ENCODE measurements around the gene UVRAG.
A peak's percentile ranks its signal among the peaks of the same experiment; 100 is the strongest.

The UVRAG gene

DNA sequence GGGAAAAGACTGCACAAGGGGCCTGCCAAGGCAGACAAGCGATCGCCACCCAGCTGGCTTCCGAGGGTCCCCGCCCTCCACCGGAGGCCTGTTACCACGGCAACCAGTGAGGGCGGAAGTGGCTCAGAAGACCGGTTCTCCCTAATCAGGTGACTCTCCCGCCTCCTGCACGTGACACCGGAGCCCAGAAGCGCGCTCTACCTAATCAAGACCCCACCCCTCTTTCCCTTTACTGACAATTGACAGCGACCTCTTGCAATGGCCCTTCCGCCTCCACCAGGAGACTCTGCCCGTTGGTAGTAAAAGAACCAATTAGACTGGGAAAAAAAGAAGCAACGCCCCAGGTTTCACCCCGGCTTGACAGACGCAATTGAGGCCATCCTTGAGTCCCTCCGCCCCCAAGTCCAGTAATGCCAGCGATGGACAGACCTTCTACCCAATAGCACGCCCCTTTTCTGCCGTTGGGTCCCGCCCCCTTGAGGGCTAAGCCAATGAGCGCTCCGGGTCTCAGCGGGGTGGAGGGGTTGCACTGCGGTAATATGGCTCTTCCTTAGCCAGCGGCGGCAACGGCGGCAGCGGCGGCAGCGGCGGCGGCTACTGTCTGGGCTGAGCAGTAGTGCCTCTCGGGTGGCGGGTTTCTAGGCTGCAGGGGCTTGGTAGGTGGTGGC, at the start of gene UVRAG:
Gene UVRAG (plus strand): TSS at position 534 of the 668 bp plus-strand sequence. CDS start 198 bp downstream, outside the sequence.
- peak; percentile 96 to 98 for DNase-seq

DNA sequence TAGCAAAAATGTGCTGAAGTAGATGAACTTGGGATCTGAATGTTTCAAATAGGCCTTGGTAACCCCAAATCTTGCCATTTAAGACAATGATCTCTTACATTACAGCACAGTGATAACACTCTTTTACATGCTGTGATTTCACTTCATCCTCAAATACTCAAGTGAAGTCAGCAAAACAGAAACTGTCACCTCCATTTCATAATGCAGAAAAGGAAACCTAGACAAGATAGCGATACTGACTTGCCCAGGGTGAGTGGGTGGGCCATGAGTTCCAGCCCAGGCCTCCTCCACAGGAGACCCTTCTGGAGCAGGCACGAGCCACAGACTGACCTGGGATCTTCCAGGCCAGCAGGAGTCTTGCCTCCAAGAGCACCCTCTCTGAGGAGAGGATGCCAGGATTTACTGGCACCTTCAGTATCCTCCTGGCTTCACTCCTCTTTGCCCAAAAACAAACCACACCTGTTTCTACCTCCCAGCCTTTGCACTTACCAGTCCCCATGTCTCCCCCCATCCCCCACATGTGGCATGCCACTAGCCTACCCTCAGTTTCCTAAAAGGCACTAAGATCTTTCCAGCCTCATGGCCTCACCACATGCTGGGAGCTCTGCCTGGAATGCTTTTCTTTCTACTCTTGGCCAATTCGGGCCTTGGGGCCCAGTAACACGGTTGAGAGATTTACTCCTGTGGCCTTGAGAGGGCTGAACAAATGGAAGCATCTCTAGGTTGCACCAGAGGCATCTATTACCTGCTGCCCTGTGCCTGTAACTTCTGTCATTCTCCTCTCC, 48.4 kb upstream of the UVRAG start:
- DNase-seq: no peak

DNA sequence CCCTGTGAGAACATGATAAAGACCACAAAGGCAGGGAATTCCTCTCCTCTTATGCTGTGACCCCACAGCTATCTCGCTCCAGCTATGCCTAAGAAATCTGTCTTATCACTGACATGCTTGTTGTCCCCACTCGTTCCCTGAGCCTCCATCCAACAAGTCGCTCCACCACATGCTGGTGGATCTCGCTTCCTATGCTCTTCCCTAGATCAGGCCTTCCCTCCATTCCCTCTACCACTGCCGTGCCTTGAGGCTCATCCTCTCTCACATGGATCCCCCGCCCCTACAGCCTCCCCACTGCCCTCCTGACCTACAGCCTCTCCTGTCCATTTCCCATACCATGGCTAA, 47.8 kb upstream of the UVRAG start:
- DNase-seq: no peak

DNA sequence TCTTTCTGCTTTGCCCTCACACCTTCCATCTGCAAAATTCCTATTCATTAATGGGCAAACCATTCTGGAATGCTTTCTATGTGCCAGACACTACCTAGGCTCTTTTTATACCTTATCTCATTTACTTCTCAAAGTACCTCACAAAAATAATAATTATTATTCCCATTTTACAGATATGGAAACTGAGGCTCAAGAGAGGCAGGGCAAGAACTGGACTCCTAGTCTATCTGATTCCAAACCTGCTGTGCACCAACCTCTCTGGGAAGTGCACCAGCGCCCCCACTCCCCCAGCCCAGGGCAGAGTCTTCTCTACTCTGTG, 47.3 kb upstream of the UVRAG start:
- no peak for DNase-seq

DNA sequence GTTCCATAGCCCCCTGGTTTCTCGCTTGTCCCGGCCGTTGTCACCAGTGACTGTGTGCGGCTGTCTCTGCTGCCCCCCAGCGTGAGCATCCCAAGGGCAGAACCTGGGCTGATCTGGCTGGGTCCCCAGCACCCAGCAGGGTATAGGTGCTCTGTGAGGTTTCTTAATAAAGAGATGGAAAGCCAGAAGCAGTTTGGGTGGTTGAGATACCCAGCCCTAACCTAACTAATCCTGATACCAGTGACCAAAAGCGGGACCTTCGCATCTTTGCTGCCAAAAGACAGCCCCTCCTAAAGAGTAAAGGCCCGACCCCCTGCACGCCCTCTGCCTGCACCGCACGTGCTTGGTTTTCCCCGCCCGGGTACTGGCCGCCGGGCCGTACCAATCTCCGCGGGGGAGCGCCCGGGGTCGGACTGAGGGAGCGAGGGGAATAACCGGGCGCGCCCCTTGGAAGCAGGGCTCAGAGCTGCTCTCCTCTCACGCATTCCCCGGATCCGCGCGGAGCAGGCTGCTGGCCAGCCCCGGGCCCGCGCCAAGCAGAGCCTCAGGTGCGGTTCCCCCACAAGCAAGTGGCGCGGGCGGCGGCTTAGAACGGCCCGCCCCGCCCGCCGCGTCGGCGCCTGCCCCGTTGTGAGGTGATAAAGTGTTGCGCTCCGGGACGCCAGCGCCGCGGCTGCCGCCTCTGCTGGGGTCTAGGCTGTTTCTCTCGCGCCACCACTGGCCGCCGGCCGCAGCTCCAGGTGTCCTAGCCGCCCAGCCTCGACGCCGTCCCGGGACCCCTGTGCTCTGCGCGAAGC, 46.7 kb upstream of the UVRAG start, which contains the start of gene DGAT2:
Gene DGAT2 (plus strand): TSS at position 667 of the 797 bp plus-strand sequence. CDS start 214 bp downstream, outside the sequence.
- peak; percentile 63 for DNase-seq

DNA sequence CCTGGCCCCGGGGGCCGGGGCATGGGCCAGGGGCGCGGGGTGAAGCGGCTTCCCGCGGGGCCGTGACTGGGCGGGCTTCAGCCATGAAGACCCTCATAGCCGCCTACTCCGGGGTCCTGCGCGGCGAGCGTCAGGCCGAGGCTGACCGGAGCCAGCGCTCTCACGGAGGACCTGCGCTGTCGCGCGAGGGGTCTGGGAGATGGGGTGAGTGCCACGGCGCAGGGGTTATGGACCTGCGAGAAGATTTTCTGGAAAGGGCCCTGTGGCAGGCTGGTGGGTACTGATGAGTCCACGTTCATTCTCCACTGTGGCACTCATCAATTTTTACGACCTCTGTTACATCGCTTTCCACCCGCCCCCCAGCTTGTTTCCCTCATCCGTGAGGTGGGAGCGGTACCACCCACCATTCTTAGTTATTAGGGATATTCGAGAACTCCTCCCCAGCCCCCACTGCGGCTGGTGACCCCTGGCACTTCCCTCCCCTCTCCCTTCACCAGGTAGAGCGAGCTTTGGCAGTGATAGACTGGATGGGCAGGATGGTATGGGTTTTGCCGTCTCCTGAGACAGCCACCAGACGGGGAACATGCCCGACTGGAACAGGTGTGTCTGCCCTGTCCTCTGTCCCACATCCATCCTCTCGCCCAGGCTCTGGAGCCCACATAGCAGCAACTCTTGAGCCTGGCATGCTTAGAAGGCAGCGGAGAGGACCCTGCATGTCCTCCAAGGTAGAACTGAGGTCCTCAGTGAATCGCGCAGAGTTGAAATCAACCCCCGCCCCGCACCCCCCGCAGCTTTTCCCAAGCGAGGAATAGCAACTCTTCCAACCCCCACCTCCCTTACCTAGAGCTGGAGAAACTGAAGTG, 45.9 kb upstream of the UVRAG start:
- no peak for DNase-seq

DNA sequence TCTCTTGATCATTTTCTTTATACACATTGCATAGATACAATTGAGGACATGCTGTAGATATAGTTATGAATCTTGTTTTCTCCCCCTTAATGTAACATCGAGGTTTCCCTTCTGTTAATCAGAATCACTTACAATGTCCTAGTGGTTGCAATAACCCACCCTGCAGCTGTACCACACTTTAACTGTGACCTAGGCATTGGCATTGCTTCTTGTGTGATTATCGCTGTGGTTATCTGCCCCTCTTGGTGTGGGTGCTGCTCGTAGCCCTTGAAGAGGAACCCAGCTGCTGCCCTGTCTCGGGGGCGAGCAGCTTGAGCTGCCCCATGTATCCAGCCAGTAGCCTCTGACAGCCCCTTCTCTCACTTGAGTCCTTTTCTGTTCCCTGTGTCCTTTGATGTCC, 44.9 kb upstream of the UVRAG start:
- DNase-seq: no peak

DNA sequence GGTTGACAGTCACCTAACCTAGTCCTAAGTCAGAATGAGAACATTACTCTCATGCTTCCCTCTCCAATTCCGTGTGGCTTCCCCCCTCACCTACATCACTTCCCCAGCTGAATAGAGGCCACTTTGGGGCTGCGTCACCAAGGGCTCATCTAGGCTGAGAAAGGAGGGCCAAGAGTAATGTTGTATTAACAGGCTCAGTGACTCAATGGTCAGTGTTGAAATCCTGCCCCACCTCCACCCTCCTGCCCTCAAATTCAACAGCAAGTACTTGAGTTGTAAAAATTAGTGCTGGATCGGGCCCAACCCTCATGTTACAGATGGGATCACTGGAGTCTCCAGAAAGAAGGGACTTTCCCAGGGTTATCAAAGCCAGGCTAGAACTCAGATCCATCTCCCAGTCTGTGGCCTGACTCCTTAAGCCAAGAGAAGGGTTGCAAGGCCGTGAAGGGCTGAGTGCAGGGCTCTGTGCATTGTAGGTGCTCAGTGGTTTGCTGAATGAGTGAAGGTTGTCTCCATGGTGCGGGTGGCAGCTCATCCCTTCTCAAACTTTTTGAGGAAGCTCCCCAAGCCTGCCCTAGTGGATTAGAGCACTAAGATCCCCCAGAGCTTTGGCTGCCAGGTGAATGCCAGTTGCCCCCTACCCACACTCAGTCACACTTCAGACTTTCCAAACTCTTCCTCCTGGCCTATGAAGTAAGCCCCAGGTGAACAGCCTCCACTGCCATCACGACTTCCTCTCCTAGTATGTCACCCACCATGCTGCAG, 43.2 kb upstream of the UVRAG start:
- no peak for DNase-seq

DNA sequence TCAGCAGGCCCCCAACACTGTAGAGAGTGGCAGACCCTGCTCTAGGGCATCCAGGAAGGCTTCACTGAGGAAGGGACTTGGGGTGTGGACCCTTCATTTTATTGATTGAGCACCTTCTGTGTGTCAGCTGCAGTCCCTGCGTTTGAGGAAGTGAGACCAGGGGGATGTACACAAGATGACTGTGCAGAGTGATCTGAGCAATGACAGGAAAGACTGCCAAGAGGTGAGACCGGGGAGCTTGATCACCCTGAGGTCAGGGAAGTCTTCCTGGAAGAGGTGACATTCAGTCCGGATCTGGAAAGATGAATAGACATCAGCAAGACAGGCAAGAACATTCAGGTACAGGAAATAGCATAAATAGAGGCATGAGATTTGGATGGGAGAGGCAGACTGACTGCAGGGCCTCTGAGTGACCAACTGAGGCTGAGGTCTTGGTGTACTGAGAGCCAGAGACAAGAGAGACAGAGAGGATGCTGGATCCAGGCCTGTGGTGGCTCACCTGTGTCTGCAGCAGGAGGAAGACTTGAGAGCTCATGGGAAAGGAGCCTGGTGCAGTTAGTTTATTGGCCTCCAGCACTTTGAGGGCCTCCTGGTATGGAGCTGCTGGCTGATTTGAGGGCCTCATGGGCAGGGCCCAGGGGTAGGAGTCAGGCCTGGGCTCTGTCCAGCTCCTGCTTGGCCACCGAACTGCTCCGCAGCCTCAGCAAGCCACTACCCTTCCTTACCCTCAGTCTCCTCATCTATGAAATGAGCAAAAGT, 41.2 kb upstream of the UVRAG start:
- no peak for DNase-seq

DNA sequence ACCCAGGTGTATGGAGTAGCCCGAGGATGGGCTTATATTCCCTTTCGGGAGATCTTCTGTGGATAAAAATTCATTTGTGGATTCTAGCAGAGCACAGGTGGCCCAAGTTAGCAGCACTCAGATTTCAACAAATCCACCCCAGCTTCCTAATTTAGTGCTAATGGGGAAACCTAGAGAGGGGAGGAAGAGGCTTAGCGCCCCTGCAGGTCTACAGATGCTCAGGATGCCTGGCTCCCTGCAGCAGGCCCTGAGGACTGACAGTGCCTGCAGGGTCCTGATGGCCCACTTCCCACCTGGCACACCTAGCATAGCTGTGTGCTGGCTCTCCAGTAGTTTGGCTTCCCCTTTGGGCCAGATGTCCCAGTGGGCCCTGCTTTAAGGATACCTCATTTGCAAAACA, 40.0 kb upstream of the UVRAG start:
- DNase-seq: no peak

DNA sequence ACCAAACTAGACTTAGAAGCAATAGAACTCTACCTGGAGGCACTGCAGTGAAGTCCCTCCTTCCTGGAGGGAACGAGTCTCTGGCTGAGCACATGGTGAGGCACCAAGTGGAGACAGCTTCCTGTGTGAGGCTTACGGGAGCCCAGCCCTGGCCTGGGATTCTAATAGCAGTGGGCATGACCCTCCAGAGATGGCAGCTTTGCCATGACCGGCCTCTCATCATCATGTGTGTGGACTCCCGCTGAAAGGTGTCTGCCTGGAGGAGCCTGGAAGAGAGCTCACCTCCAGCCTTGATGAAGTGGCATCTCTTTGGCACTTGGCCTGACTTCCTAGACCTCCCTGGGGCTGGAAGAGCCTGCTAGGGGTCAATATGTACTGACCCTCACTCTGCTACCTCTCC, 38.5 kb upstream of the UVRAG start:
- no peak for DNase-seq

DNA sequence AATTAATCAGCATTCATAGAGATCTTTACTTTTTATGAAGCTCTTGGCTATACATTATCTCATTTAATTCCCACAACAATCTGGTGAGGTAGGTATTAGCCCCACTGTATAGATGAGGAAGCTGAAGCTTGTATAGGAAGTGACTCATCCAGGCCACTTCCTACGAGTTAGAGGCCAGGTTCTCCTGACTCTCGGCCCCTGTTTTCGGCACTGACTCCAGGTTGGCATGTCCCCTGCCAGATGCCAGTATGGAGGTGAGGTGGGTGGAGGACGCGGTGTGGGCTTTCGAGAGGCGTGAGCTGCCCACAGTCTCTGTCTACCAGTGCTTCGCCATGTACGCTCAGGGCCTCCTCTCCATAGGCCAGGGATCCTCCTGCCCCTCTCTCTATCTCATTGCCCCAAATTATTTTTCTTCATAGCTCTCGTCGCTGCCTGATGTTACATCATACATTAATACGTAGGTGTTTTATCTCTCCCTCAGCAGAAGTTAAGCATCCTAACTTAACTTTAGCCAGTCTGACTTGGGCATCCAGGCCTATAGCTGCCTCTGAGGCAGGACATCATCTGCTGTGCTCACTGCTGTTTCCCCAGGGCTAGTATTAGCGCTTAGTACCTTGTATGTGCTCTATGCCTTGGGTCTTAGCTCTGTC, 37.4 kb upstream of the UVRAG start:
- no peak for DNase-seq

DNA sequence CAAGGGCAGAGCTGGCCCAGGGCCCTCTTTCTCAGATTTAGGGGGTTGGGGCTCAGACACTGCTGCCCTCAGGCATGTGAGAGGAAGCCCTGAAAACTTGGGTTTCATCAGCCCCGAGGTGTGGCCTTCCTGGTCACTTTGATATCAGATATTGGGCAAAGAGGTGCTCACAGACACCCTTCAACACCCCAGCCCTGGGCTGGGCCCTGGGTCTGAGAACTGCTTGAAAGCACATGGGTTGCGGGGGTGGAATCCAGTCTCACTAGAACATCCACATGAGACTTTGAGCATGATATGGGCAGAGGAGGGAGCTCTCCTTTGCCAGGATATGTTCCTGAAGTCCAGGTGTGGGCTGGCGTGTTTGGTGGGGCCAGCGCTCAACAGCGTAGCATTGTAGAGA, 36.0 kb upstream of the UVRAG start:
- no peak for DNase-seq

DNA sequence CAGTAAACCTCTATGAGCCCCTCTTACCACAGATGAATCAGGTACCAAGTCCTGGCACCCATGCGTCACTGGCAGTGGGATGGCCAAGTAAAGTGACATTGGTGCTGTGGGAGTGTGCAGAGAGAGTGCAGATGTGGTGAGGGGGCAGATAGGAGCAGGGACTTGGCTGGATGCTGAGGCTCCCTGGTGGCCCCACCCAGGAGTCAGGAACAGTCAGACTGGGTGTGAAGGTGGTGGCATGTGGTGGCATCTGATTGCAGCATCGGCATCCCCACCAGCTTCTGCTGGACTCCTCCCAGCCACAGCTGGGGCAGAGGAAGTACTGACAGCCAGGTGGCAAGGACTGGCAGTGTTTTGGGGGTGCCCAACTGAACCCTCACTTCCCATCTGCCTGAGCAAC, 35.0 kb upstream of the UVRAG start:
- DNase-seq: no peak

DNA sequence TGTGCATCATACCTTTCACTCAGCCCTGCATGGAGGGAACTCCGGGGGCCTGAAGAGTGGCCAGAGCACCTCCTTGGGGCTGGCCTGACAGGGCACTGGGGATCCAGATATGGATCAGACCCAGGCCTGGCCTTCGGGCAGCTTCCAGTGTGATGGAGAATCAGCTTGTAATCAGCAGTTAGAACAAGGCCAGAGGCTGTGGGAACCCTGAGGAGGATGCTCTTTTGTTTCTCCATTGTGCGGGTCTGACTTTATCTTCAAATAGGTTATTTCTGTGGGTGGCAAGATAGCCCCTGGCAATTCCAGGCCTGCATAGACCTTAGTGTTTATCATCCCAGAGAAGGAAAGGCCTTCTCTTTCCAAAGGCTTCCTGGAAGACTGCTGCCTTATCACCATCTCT, 34.1 kb upstream of the UVRAG start:
- DNase-seq: no peak

DNA sequence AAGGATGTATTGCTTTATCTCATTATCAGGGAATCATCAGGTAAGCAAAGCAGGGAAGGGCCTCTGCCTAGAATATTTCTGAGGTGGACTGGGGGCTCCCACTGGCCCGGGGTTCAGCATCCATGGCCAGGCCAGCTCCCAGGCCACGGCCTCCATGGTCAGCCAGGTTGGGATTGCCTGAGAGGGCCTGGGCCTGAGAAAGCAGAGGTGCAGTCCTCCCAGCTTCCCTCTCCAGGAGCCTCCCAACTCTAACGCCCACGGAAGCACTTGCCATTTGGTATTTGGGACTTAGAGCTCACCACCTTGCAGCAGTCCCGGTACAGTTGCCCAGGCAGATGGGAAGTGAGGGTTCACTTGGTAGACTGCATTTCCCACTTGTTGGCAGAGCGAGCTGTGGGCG, 33.7 kb upstream of the UVRAG start:
- DNase-seq: no peak

DNA sequence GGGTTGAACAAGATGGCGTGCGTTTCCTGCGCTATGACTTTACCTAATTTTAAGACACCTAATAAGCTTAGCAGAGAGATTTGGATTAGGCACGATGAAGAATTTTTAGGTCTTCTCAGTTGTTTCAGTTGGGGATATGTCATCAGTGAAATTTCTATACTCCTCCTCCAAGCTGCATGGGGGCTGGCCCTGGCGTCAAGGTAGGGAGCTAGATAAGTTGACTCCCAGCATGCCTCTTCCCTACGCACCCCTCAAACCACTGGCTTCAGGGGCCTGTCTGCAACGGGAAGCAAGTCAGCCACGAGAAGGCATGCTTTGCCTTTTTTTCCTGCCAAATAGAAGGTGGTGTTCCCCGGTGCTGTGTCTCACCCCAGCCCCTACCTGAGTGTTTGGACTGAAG, 33.2 kb upstream of the UVRAG start:
- DNase-seq: no peak

DNA sequence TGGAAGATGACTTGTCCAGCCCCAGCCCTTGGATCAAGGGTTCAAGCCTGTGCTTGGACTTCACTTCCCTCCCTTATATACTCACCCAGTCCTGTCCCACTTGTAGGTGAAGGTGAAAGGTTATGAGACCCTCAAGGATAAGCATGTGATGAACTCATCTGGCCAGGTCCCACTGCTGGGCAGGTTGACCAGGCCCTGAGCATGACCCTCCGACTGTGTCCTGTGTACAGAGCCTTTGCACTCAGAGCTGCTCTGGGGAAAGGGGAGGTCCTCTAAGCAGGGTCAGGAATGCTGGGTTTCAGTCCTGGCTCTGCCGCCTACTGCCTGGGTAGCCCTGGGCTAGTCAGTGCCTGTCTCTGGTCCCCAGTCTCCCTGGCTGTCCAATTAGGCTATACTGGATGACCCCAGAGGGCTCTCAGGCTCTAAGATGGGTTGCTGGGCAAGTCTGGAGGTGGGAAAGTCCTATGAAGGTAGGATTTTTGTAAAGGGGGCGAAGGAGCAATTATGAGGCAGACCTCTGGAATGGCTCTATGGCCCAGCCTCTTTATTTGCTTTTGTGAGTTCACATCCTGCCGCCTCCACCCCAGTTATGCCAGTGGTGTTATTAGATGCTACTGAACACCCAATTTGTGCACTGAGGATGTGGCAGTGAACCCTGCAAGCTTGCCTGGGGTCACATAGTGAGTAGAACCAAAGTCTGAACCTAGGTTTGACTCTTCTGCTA, 32.3 kb upstream of the UVRAG start:
- no peak for DNase-seq

DNA sequence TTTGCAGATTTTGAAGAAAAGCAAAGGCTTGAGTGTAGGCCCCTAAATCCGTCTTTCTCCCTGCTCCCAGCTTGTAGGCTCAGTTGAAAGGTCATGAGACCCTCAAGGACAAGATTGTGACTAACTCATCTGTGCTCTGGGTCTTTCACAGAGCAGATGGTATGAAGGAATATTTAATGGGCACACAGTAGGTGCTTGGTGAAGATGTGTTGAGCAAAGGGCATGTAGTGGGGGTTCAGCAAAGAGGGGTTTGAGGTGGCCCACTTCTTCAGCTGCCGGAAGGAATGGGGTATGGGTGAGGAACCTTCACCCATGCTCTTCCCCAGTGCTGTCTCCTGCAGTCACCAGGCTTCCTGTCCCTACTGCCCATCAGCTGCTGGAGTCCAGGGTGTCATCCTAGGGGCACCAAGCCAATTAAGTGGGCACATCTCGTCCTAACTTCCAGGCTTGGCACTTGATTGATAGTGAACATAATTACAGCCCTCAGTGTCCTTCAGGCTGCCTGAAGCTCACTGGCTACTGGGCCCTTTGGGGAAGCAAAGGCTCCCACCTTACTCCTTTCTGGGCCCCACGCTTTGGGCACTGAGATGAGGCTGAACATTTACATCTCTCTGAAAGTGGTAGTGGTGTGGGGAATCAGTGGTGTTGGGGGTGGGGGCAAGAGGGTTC, 31.5 kb upstream of the UVRAG start:
- no peak for DNase-seq

DNA sequence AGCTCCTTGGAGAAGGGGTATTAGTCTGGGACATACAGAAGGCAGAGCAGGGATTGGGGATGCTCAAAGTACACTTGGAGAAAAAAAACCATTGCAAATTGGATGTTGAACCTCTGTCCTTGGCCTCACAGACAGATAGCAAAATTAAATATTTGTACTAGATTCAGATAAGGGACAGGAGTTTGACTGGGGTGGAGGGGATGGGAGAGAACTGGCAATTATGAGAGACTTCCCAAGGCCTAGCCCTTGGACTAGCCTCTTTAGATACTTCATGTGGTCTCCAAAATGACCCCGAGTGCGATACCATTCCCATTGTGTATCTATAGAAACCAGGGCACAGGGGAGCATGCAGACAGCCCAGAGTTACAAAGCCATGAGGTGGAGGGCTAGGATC, 30.9 kb upstream of the UVRAG start:
- no peak for DNase-seq

All from activated CD4-positive, alpha-beta T cell treated with anti-CD3 and anti-CD28 coated beads, Interleukin-2, amount 50 U/mL, for 4 hours (primary cell).